Parathyroid adenoma (tissue), 2 donors: ENCODE measurements around the gene PRDM16.

ENCODE experiments used
- H2AFZ ChIP-seq: fragments of 300-600 bp; sonication (generic); one replicate; pipeline ENCODE4 v1.7.0; 2017; ENCODE audit warnings: antibody characterized with exemption, mild to moderate bottlenecking
- H3K27ac ChIP-seq: fragments of 300-600 bp; sonication (generic); one replicate; pipeline ENCODE4 v1.7.0; 2017
- H3K27me3 ChIP-seq: fragments of 300-600 bp; sonication (generic); one replicate; pipeline ENCODE4 v1.7.0; 2017; ENCODE audit warnings: low read length; ENCODE audit not compliant: control insufficient read depth, insufficient read depth
- H3K36me3 ChIP-seq: fragments of 300-600 bp; sonication (generic); one replicate; pipeline ENCODE4 v1.7.0; 2017; ENCODE audit warnings: low read length; ENCODE audit not compliant: control insufficient read depth, insufficient read depth
- H3K4me1 ChIP-seq: fragments of 300-600 bp; sonication (generic); one replicate; pipeline ENCODE4 v1.7.0; 2017; ENCODE audit warnings: control low read depth
- H3K4me2 ChIP-seq: fragments of 300-600 bp; sonication (generic); one replicate; pipeline ENCODE4 v1.7.0; 2017; ENCODE audit warnings: low read length
- H3K4me3 ChIP-seq: fragments of 300-600 bp; sonication (generic); one replicate; pipeline ENCODE4 v1.7.0; 2017; ENCODE audit warnings: low read depth, low read length
- H3K79me2 ChIP-seq: fragments of 300-600 bp; sonication (generic); one replicate; pipeline ENCODE4 v1.7.0; 2017; ENCODE audit warnings: control low read depth
- H3K9ac ChIP-seq: fragments of 300-600 bp; sonication (generic); one replicate; pipeline ENCODE4 v1.7.0; 2017; ENCODE audit warnings: mild to moderate bottlenecking
- H3K9me3 ChIP-seq: fragments of 300-600 bp; sonication (generic); one replicate; pipeline ENCODE4 v1.7.0; 2017; ENCODE audit warnings: low read length; ENCODE audit not compliant: control insufficient read depth
- TF ChIP-seq, protein P1 (sequence below): fragments of 300-600 bp; sonication (generic); IDR thresholded peaks from one replicate; pipeline ENCODE4 v1.7.0; 2017; ENCODE audit warnings: antibody characterized with exemption, mild to moderate bottlenecking
- donor health status: primary hyperparathyroidism.

PRDM16 gene

DNA sequence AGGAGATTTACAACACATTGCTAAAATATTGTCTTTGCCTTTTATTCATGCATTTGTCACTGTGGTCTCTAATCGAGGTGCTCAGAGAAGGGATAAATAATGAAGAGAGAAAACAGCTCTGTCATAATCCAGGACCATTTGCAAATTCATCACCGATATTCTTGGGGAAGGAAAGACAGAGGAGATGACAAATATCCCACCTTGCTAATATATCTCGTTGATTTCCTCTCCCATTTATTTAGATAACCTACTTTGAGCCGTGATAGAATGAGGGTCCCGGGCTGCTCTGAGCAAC, 86.9 kb downstream of the PRDM16 start:
- Histone ChIP-seq H3K9me3 (no peaks in the 10 kb centered on the region), H3K36me3 (no peaks in the 10 kb centered on the region), H3K4me1 (no peaks in the 10 kb centered on the region), H3K9ac (no peak overlapping the region), H3K4me2 (no peak overlapping the region), H3K27ac (no peak overlapping the region), H3K79me2 (no peaks in the 10 kb centered on the region), H2AFZ (no peak overlapping the region), H3K27me3 (no peaks in the 10 kb centered on the region), H3K4me3 (no peak overlapping the region)
- TF ChIP-seq, protein P1, sequence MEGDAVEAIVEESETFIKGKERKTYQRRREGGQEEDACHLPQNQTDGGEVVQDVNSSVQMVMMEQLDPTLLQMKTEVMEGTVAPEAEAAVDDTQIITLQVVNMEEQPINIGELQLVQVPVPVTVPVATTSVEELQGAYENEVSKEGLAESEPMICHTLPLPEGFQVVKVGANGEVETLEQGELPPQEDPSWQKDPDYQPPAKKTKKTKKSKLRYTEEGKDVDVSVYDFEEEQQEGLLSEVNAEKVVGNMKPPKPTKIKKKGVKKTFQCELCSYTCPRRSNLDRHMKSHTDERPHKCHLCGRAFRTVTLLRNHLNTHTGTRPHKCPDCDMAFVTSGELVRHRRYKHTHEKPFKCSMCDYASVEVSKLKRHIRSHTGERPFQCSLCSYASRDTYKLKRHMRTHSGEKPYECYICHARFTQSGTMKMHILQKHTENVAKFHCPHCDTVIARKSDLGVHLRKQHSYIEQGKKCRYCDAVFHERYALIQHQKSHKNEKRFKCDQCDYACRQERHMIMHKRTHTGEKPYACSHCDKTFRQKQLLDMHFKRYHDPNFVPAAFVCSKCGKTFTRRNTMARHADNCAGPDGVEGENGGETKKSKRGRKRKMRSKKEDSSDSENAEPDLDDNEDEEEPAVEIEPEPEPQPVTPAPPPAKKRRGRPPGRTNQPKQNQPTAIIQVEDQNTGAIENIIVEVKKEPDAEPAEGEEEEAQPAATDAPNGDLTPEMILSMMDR: no peak

DNA sequence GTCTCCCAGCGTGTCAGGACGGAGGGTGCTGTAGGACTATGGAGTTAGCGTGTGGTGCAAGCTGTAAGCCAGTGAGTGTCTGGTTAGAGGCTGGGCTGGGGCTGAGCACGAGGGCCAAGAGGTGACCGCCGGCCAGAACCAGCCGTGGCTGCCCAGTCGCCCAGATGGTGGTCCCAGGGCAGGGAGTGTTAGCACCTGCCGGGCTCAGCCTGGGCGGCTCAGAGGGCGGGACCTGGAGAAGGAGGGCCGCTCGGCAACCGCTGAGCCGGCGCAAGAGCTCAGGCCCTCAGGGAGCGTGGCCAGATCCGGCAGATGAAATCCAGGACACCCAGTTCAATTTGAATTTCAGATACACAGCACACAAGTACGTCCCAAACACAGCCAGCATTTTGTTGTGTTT, 87.9 kb downstream of the PRDM16 start:
- TF ChIP-seq, protein P1: no peak
- Histone ChIP-seq H3K79me2 (no peaks in the 10 kb centered on the region), H3K9me3 (no peaks in the 10 kb centered on the region), H3K9ac (no peak overlapping the region), H3K4me2 (no peak overlapping the region), H3K4me1 (no peaks in the 10 kb centered on the region), H2AFZ (no peak overlapping the region), H3K36me3 (no peaks in the 10 kb centered on the region), H3K27me3 (no peaks in the 10 kb centered on the region), H3K4me3 (no peak overlapping the region), H3K27ac (no peak overlapping the region)

DNA sequence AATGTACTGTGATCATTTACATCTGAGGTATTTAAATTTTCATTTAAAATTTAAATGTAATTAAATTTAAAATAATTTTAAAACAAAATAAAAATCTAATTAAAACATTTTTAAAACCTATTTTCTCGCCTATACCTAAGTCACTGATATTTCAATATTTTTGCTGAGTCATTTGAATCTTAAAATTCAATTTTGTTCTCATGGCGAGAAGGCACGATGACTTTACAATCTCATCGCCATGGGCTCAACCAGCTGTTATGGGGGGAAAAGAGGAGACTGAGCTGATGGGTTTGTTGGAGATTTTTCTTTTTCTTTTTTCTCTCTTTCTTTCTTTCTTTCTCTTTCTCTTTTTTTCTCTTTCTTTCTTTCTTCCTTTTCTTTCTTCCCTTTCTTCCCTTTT, 89.3 kb downstream of the PRDM16 start:
- H3K4me3 ChIP-seq: no peak overlapping the region
- no peaks in the 10 kb centered on the region for H3K79me2 ChIP-seq
- H3K36me3 ChIP-seq: no peaks in the 10 kb centered on the region
- no peaks in the 10 kb centered on the region for H3K4me1 ChIP-seq
- H2AFZ ChIP-seq: no peak overlapping the region
- H3K9me3 ChIP-seq: no peaks in the 10 kb centered on the region
- H3K9ac ChIP-seq: no peak overlapping the region
- TF ChIP-seq, protein P1: no peak
- H3K27ac ChIP-seq: no peak overlapping the region
- no peaks in the 10 kb centered on the region for H3K27me3 ChIP-seq
- H3K4me2 ChIP-seq: no peak overlapping the region

DNA sequence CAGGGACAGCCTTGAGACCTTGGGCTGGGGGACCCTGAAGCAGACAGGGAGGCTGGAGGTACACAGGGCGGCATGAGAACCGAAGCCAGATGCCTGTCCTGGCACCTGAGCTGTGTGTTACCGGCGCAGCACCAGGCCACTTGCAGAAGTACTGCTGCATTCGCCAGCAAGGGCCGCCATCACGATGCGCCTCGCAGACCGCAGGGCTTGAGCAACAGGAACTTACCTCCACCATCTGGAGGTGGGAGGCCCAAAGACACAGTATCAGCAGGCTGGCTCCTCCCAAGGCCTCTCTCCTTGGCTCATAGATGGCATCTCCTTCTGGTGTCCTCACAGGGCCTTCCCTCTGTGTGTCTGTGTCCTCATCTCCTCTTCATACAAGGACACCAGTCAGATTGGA, 90.1 kb downstream of the PRDM16 start:
- H2AFZ ChIP-seq: no peak overlapping the region
- H3K36me3 ChIP-seq: no peaks in the 10 kb centered on the region
- TF ChIP-seq, protein P1: no peak
- no peaks in the 10 kb centered on the region for H3K27me3 ChIP-seq
- H3K27ac ChIP-seq: no peak overlapping the region
- H3K4me1 ChIP-seq: no peaks in the 10 kb centered on the region
- no peaks in the 10 kb centered on the region for H3K79me2 ChIP-seq
- no peaks in the 10 kb centered on the region for H3K9me3 ChIP-seq
- H3K4me2 ChIP-seq: no peak overlapping the region
- no peak overlapping the region for H3K4me3 ChIP-seq
- H3K9ac ChIP-seq: no peak overlapping the region

DNA sequence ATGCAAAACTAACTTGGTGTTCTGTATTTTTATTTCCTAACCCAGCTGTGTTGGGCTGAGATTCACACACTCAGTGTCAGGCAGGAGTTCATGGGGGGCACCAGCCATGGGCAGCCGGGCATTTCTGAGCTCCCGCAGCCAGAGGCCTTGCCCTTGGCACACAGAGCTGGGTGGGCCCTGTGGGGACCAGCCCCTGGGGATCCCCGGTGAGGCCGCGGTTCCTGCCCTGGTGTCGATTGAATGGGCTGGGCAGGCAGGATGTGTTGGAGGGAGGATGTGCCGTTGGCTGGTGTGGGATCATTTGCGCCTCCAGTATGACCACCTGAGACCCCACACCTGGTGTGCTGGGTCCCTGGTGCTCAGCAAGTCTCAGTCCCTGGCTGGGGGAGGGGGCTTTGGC, 91.0 kb downstream of the PRDM16 start:
- no peak overlapping the region for H2AFZ ChIP-seq
- H3K9ac ChIP-seq: no peak overlapping the region
- no peaks in the 10 kb centered on the region for H3K4me1 ChIP-seq
- TF ChIP-seq, protein P1: no peak
- no peak overlapping the region for H3K27ac ChIP-seq
- no peaks in the 10 kb centered on the region for H3K79me2 ChIP-seq
- no peaks in the 10 kb centered on the region for H3K36me3 ChIP-seq
- H3K4me2 ChIP-seq: no peak overlapping the region
- H3K4me3 ChIP-seq: no peak overlapping the region
- H3K27me3 ChIP-seq: no peaks in the 10 kb centered on the region
- no peaks in the 10 kb centered on the region for H3K9me3 ChIP-seq
